Measurements from ENCODE around the gene GPR6. TPM values are rescaled to one million over a fixed set of nuclear protein-coding genes. Genes with fewer than 3 reads are reported as not detected.

The GPR6 gene
- total RNA-seq (2021) (not detected in 2 replicates), Bru-seq, nascent RNA (not detected), BruChase-seq, experiment 1, labeled RNA remaining after a 2-hour chase (not detected), BruChase-seq, experiment 2, labeled RNA remaining after a 6-hour chase (not detected)
- long read RNA-seq: 0 reads

GRCh38 chr6:109978174-109979032, at the start of gene GPR6:
Gene GPR6, plus strand, starts transcription at chr6:109978311. Its CDS starts 802 bp downstream, at chr6:109979113.
- Histone ChIP-seq H4K20me1 (ENCODE audit: insufficient read depth) (no peaks in the 10 kb centered on the region), H3K27me3 (ENCODE audit: insufficient read depth, low read depth) (peaks cover 33% of the 10 kb centered on the region), H3K27ac (no peak within 1 kb of the TSS), H3K4me1 (replicated peaks; ENCODE audit: insufficient read depth) (no peaks in the 10 kb centered on the region), H3K36me3 (ENCODE audit: low read depth) (no peaks in the 10 kb centered on the region), H3K79me2 (ENCODE audit: low read depth) (no peaks in the 10 kb centered on the region), H3F3A (ENCODE audit: insufficient read depth, low read depth) (no peaks in the 10 kb centered on the region), H3K4me3 (no peak within 1 kb of the TSS), H2AFZ (no peak within 1 kb of the TSS), H3K4me2 (no peak within 1 kb of the TSS), H3K9me3 (ENCODE audit: insufficient read depth, low read depth) (no peaks in the 10 kb centered on the region; the same call in 1 of the 2 replicates), H3K9me2 (ENCODE audit: insufficient read depth) (no peaks in the 10 kb centered on the region)
- ChIA-PET POLR2A (ENCODE audit: unreplicated experiment) (interaction anchor here (0.7 kb wide), 1 partner anchor 128 kb away, joined by 6 read pairs; no protein-coding TSS in a partner anchor), CTCF (no interaction called here)
- intact Hi-C loops (cut with micrococcal nuclease; ENCODE audit: unreplicated experiment): no loop called here
- BruUV-seq (replicated peaks): no TSS peak
- peak in 1 of 2 experiments; percentile 48 for DNase-seq
- TF ChIP-seq CTCF (conservative IDR thresholded peaks at IDR 0.05) (no peak), EZH2 (IDR thresholded peaks at IDR 0.05; ENCODE audit: low read depth) (no peak)

GRCh38 chr6:109934293-109934692, 43.8 kb upstream of the GPR6 start:
- Histone ChIP-seq H3K4me3 (no peak overlapping the region), H4K20me1 (ENCODE audit: insufficient read depth) (no peaks in the 10 kb centered on the region), H3K4me1 (replicated peaks; ENCODE audit: insufficient read depth) (no peaks in the 10 kb centered on the region), H3K36me3 (ENCODE audit: low read depth) (no peaks in the 10 kb centered on the region), H3F3A (ENCODE audit: insufficient read depth, low read depth) (no peaks in the 10 kb centered on the region), H3K27ac (no peak overlapping the region), H3K79me2 (ENCODE audit: low read depth) (no peaks in the 10 kb centered on the region), H3K4me2 (no peak overlapping the region), H2AFZ (no peak overlapping the region), H3K9me2 (ENCODE audit: insufficient read depth) (no peaks in the 10 kb centered on the region), H3K9me3 (ENCODE audit: insufficient read depth, low read depth) (0 out of 2 replicates have a peak, but pooled peaks cover 2% of the 10 kb centered on the region), H3K27me3 (ENCODE audit: insufficient read depth, low read depth) (no peaks in the 10 kb centered on the region)
- ChIA-PET POLR2A (ENCODE audit: unreplicated experiment) (no interaction called here), CTCF (no interaction called here)
- intact Hi-C loops (cut with micrococcal nuclease; ENCODE audit: unreplicated experiment): no loop called here
- no TSS peak for BruUV-seq (replicated peaks)
- TF ChIP-seq EZH2 (IDR thresholded peaks at IDR 0.05; ENCODE audit: low read depth): no peak
- no peak for TF ChIP-seq CTCF (conservative IDR thresholded peaks at IDR 0.05)
- DNase-seq: no peak

GRCh38 chr6:109939654-109940053, 38.5 kb upstream of the GPR6 start:
- Histone ChIP-seq H3K27ac (no peak overlapping the region), H4K20me1 (ENCODE audit: insufficient read depth) (no peaks in the 10 kb centered on the region), H2AFZ (no peak overlapping the region), H3K9me2 (ENCODE audit: insufficient read depth) (no peaks in the 10 kb centered on the region), H3K4me2 (no peak overlapping the region), H3K27me3 (ENCODE audit: insufficient read depth, low read depth) (no peaks in the 10 kb centered on the region), H3K79me2 (ENCODE audit: low read depth) (no peaks in the 10 kb centered on the region), H3K4me1 (replicated peaks; ENCODE audit: insufficient read depth) (peaks cover 10% of the 10 kb centered on the region), H3F3A (ENCODE audit: insufficient read depth, low read depth) (peaks cover 2% of the 10 kb centered on the region; the same call in 1 of the 2 replicates), H3K4me3 (no peak overlapping the region), H3K9me3 (ENCODE audit: insufficient read depth, low read depth) (0 out of 2 replicates have a peak, but pooled peaks cover 2% of the 10 kb centered on the region), H3K36me3 (ENCODE audit: low read depth) (no peaks in the 10 kb centered on the region)
- intact Hi-C loops (cut with micrococcal nuclease; ENCODE audit: unreplicated experiment): no loop called here
- CTCF ChIA-PET: no interaction called here
- POLR2A ChIA-PET (ENCODE audit: unreplicated experiment): no interaction called here
- DNase-seq: no peak
- BruUV-seq (replicated peaks): no TSS peak
- TF ChIP-seq CTCF (conservative IDR thresholded peaks at IDR 0.05) (no peak), EZH2 (IDR thresholded peaks at IDR 0.05; ENCODE audit: low read depth) (no peak)
